ENCODE measurements around the gene SMURF1. TPM values are rescaled to one million over a fixed set of nuclear protein-coding genes. Genes with fewer than 3 reads are reported as not detected.
A peak's percentile ranks its signal among the peaks of the same experiment; 100 is the strongest.

Gene SMURF1
- total RNA-seq, 1 donor from 2014 or later = 10.0 TPM

- Histone ChIP-seq H3K36me3 (peaks cover 98% of the 10 kb centered on the region), H3K9me3 (replicated peaks) (peaks cover 4% of the 10 kb centered on the region), H3K27me3 (ENCODE audit: low read depth) (no peaks in the 10 kb centered on the region), H3K27ac (replicated peaks) (no peak overlapping the region), H3K4me3 (no peak overlapping the region), H3K4me1 (peaks cover 25% of the 10 kb centered on the region)
- intact Hi-C loops (cut with micrococcal nuclease) = no loop called here
- TF ChIP-seq CTCF (IDR thresholded peaks at IDR 0.05; ENCODE audit: borderline replicate concordance) = no peak
- no peak for DNase-seq
These were observed 108.8 kb downstream of the SMURF1 start for GRCh38 chr7:99034932-99035722.

GRCh38 chr7:99033765-99034164 lies 110.1 kb downstream of the SMURF1 start:
- Histone ChIP-seq H3K27me3 (ENCODE audit: low read depth) (no peaks in the 10 kb centered on the region), H3K27ac (replicated peaks) (peak overlapping the region; percentile 18), H3K4me1 (peaks cover 38% of the 10 kb centered on the region), H3K4me3 (no peak overlapping the region), H3K36me3 (peaks cover 98% of the 10 kb centered on the region), H3K9me3 (replicated peaks) (peaks cover 8% of the 10 kb centered on the region)
- no peak for DNase-seq
- intact Hi-C loops (cut with micrococcal nuclease) = no loop called here
- TF ChIP-seq CTCF (IDR thresholded peaks at IDR 0.05; ENCODE audit: borderline replicate concordance) = no peak

- Histone ChIP-seq H3K27ac (replicated peaks) (peak overlapping the region; percentile 82), H3K4me3 (no peak overlapping the region), H3K27me3 (ENCODE audit: low read depth) (no peaks in the 10 kb centered on the region), H3K9me3 (replicated peaks) (peaks cover 8% of the 10 kb centered on the region), H3K4me1 (peaks cover 40% of the 10 kb centered on the region), H3K36me3 (peaks cover 98% of the 10 kb centered on the region)
- no peak for TF ChIP-seq CTCF (IDR thresholded peaks at IDR 0.05; ENCODE audit: borderline replicate concordance)
- DNase-seq = no peak
- intact Hi-C loops (cut with micrococcal nuclease) = no loop called here
These were observed 111.0 kb downstream of the SMURF1 start for GRCh38 chr7:99032928-99033327.

GRCh38 chr7:99031496-99031895 lies 112.4 kb downstream of the SMURF1 start:
- Histone ChIP-seq H3K27ac (replicated peaks) (peak overlapping the region; percentile 82), H3K9me3 (replicated peaks) (peaks cover 8% of the 10 kb centered on the region), H3K27me3 (ENCODE audit: low read depth) (no peaks in the 10 kb centered on the region), H3K36me3 (peaks cover 92% of the 10 kb centered on the region), H3K4me3 (no peak overlapping the region), H3K4me1 (peaks cover 33% of the 10 kb centered on the region)
- no peak for TF ChIP-seq CTCF (IDR thresholded peaks at IDR 0.05; ENCODE audit: borderline replicate concordance)
- intact Hi-C loops (cut with micrococcal nuclease) = no loop called here
- no peak for DNase-seq

- Histone ChIP-seq H3K27me3 (ENCODE audit: low read depth) (no peaks in the 10 kb centered on the region), H3K27ac (replicated peaks) (peak overlapping the region; percentile 82), H3K9me3 (replicated peaks) (peaks cover 8% of the 10 kb centered on the region), H3K4me3 (no peak overlapping the region), H3K4me1 (peaks cover 33% of the 10 kb centered on the region), H3K36me3 (peaks cover 87% of the 10 kb centered on the region)
- no peak for DNase-seq
- no peak for TF ChIP-seq CTCF (IDR thresholded peaks at IDR 0.05; ENCODE audit: borderline replicate concordance)
- intact Hi-C loops (cut with micrococcal nuclease) = no loop called here
These were observed 113.0 kb downstream of the SMURF1 start for GRCh38 chr7:99030951-99031350.

All from left ventricle myocardium inferior (tissue), 1 donor.